HG02798 (cell line): ENCODE results near the gene RBP5.
A peak's percentile ranks its signal among the peaks of the same experiment; 100 is the strongest.
"Not testable (repeated sequence)": the region's sequence is repeated elsewhere in the genome, so short reads cannot be mapped to it uniquely, and the experiment has no call there.

Experiments used
- ATAC-seq: cut with Tn5 transposase; IDR thresholded peaks from one replicate; pipeline ENCODE4 v1.9.1; 2021; ENCODE audit warnings: mild to moderate bottlenecking; ENCODE audit not compliant: unreplicated experiment, poor library complexity

RBP5 gene

GRCh38 chr12:7125632-7126227 lies 3.0 kb downstream of the RBP5 start:
- no peak for ATAC-seq

GRCh38 chr12:7123806-7124522 lies 4.7 kb downstream of the RBP5 start:
- no peak for ATAC-seq

- ATAC-seq: no peak
Measured at GRCh38 chr12:7122811-7123769, 5.6 kb downstream of the RBP5 start.

- ATAC-seq: no peak
Measured at GRCh38 chr12:7121324-7121723, 7.4 kb downstream of the RBP5 start.

GRCh38 chr12:7120166-7120565 lies 8.5 kb downstream of the RBP5 start:
- no peak for ATAC-seq

- ATAC-seq: no peak
Measured at GRCh38 chr12:7118881-7119280, 9.8 kb downstream of the RBP5 start.

GRCh38 chr12:7117670-7118069 lies 11.0 kb downstream of the RBP5 start:
- no peak for ATAC-seq

GRCh38 chr12:7116916-7117315 lies 11.8 kb downstream of the RBP5 start:
- ATAC-seq: no peak

- ATAC-seq: no peak
Measured at GRCh38 chr12:7116196-7116595, 12.5 kb downstream of the RBP5 start.

- no peak for ATAC-seq
Measured at GRCh38 chr12:7114851-7115250, 13.8 kb downstream of the RBP5 start.

- no peak for ATAC-seq
Measured at GRCh38 chr12:7114008-7114407, 14.7 kb downstream of the RBP5 start.

GRCh38 chr12:7113389-7113871 lies 15.3 kb downstream of the RBP5 start:
- ATAC-seq: no peak

GRCh38 chr12:7112041-7112440 lies 16.6 kb downstream of the RBP5 start:
- ATAC-seq: no peak

- no peak for ATAC-seq
Measured at GRCh38 chr12:7110661-7111060, 18.0 kb downstream of the RBP5 start.

- no peak for ATAC-seq
Measured at GRCh38 chr12:7109572-7109920, 19.1 kb downstream of the RBP5 start.

- ATAC-seq: peak; percentile 39
Measured at GRCh38 chr12:7108796-7109571, 19.7 kb downstream of the RBP5 start, which contains the start of gene C1RL. Gene C1RL (minus strand): TSS chr12:7109214. CDS start chr12:7109180, 34 bp downstream.

- peak; percentile 93 for ATAC-seq
Measured at GRCh38 chr12:7108003-7108795, 20.5 kb downstream of the RBP5 start.

GRCh38 chr12:7107636-7108002 lies 21.1 kb downstream of the RBP5 start:
- ATAC-seq: no peak

- not testable (repeated sequence) for ATAC-seq
Measured at GRCh38 chr12:7107181-7107580, 21.5 kb downstream of the RBP5 start.
